Putamen (tissue), 1 donor: ENCODE data around the gene TK2.
A peak's percentile ranks its signal among the peaks of the same experiment; 100 is the strongest.
"Not testable (repeated sequence)": the region's sequence is repeated elsewhere in the genome, so short reads cannot be mapped to it uniquely, and the experiment has no call there.

ENCODE experiments used
- DNase-seq: peaks from one replicate; pipeline ENCODE4 v3.0.0-alpha.2; 2016; ENCODE audit warnings: low spot score

TK2 gene

GRCh38 chr16:66572356-66572755, 22.4 kb upstream of the TK2 start:
- DNase-seq, result no peak

DNA sequence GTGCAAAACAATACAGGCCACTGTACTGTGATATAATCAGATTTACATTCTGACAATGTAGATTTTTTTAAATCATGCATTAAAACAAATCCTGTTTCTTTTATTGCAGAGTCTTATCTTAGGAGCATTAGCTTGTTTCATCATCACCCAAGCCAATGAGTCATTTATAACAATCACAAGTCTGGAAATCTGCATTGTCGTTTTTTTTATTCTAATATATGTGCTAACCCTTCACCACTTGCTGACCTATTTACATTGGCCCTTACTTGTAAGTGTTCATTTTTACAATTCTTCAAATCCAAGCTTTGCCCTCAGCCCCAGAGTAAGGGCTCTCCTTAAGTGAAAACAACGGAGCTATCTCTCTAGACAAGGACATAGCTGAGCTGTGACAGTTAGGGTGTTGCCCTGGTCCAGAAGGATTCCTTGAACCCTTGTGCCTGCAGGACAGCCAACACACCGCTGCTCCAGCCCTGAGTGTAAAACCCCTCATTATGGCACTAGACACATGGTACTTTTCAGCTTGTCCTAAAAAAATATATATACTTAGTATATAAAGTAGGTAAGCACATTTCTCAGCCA, 20.0 kb upstream of the TK2 start:
- DNase-seq, result no peak

GRCh38 chr16:66569131-66569530, 19.2 kb upstream of the TK2 start:
- no peak for DNase-seq

DNA sequence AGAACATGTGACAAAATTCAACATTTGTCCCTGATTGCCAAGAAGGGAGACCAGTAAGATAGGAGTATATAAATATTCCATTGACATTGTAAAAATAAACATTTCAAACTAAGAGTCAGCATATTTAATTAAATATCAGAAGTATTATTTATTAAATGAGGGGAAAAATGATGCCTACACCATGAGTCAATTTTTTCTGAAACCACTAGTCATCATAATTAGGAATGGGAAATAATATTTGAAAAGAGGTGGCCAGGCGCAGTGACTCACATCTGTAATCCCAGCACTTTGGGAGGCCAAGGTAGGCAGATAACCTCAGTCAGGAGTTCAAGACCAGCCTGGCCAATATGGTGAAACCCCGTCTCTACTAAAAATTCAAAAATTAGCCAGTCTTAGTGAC, 18.4 kb upstream of the TK2 start:
- no peak for DNase-seq

DNA sequence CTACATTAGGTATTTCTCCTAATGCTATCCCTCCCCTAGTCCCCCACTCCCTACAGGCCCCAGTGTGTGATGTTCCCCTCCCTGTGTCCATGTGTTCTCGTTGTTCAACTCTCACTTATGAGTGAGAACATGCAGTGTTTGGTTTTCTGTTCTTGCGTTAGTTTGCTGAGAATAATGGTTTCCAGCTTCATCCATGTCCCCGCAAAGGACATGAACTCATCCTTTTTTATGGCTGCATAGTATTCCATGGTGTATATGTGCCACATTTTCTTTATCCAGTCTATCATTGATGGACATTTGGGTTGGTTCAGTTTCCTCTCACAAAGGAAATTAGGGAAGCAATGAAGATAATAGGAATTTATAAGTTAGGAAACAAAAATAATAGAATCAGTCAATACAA, 17.3 kb upstream of the TK2 start:
- DNase-seq, result not testable (repeated sequence)

DNA sequence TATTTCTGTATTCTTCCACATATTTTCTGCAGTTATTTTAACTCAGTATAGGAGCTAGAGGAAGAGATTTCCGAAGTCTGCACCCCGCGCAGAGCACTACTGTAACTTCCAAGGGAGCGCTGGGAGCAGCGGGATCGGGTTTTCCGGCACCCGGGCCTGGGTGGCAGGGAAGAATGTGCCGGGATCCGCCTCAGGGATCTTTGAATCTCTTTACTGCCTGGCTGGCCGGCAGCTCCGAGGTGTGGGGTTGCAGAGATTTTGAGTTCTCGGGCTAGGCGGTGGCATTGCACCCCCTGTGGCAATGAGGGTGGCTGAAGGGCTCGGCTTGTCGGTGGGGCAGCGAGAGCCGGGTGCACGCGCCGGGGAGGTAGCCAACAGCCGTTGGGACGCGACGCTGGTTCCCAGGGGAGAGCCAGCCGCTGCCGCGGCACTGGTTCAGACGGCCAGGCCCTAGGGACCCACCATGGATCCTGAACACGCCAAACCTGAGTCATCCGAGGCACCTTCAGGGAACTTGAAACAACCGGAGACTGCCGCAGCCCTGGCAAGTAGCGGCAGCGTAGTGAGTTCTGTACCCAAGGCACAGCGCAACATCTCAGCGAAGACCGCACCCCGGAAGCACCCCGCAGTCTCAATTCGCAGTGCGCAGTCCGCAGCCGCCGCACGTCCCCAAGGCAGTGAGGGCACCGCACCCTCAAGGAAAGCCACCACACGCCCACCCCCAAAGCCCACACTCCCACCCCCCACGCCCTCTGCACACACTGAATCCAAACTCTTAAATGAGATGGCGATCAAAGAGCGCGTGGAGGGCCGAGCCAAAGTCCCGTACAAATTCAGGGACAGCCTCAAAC, 16.4 kb upstream of the TK2 start, which contains the start of gene CMTM1:
Gene CMTM1 (plus strand): TSS at position 389 of the 851 bp plus-strand sequence. CDS start 75 bp downstream, at position 464.
- DNase-seq, result no peak

- DNase-seq, result no peak
Measured at GRCh38 chr16:66563574-66564334, 13.8 kb upstream of the TK2 start.

DNA sequence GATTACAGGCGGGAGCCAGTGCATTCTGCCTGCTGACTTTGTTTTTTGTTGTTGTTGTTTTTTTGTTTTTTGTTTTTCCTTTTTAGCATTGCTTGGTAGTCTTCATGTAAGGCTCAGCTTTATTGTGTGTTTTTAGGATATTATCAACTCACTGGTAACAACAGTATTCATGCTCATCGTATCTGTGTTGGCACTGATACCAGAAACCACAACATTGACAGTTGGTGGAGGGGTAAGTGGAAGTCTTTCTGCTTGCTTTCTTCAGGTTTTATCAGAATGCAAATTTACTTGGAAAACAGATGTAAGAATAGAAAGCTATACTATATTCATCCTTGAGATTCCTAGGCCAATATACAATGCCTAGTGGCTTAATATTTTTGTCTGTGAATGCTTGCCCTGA, 13.1 kb upstream of the TK2 start:
- no peak for DNase-seq

DNA sequence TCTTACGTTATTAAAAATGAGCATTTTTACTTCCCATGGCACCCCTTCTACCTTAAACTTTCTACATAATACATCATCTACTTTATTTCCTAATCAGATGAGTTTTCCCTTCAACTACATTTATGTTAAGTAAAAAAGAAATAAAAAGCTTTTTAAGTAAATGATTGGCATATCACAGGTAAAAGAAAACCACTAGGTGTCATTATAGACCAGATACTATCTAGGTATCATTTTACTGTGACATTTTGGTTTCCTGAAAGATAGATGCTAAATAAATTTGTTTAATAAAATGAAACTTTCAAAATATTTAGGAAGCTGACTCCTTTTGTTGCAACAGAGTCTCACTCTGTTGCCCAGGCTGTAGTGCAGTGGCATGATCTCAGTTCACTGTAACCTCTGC, 12.5 kb upstream of the TK2 start:
- no peak for DNase-seq

- DNase-seq, result no peak
Measured at GRCh38 chr16:66561381-66562080, 11.6 kb upstream of the TK2 start.

DNA sequence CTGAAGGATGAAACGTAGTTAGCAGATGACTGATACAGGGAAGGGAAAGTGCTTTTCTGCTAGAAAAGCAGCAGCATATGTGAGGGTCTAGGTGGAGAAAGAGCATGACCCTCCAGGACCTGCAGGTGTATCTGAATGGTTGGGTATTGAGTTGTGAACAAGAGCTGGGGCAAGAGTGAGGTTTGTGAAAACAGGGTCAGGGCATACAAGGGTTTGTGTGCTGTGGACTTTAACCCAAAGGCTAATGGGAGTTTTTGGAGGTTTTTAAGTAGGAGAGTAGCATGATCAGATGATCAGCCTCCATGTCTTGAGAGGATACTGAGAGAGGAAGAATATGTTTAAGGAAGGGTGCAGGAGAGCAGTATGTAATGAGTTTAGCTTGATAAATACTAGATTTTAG, 10.2 kb upstream of the TK2 start:
- no peak for DNase-seq

- no peak for DNase-seq
Measured at GRCh38 chr16:66554495-66554894, 4.6 kb upstream of the TK2 start.

GRCh38 chr16:66554021-66554420, 4.1 kb upstream of the TK2 start:
- DNase-seq, result no peak

- DNase-seq, result no peak
Measured at GRCh38 chr16:66553223-66553622, 3.3 kb upstream of the TK2 start.

GRCh38 chr16:66552286-66553177, 2.6 kb upstream of the TK2 start, which contains the start of gene CKLF:
Gene CKLF (plus strand): TSS chr16:66552576. CDS start chr16:66552716, 140 bp downstream.
- DNase-seq, result peak; percentile 91

DNA sequence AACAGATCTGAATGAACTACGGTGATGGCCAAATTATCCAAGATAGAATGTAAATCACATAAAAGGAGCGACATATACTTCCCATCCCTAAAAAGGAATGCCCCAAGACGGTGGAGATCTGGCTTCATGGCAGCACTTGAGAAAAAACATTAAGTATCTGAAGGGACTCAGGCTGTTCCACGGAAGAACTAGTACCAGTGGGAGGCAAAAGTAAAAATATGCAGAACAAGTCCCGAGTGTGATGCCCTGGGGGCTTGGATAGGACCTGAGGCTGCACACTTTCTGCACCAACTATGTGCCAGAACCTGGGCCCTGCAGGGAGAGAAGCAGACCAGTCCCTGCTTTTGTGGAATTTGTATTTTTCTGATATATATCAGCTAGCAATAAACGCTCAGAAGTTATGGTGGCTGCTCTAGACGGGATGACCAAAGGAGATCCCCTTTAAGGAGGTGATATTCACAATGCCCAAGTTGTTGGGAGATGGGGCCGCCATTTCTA, 1.9 kb upstream of the TK2 start:
- no peak for DNase-seq

DNA sequence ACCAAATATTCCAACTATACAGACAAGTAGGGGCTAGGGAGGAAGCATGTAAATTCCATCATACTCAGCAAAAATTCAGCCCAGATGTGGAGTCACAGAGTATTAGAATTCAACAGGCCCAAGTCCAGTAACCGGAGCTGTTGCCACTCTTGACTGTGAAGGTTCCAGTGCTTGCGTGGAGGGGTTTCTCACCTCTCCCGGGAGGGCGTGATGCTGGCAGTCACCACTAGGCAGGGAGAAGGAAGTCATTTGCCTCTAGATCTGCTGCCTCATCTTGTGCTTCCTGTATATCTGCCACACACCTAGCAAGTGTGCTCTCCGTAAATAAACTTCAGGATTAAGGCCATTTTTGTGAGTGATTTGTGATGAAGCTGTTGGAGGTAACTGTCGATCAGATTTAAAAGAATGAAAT, 1.4 kb upstream of the TK2 start:
- DNase-seq, result no peak

- no peak for DNase-seq
Measured at GRCh38 chr16:66548868-66549267, 1.1 kb downstream of the TK2 start.

- no peak for DNase-seq
Measured at GRCh38 chr16:66548068-66548467, 1.9 kb downstream of the TK2 start.

DNA sequence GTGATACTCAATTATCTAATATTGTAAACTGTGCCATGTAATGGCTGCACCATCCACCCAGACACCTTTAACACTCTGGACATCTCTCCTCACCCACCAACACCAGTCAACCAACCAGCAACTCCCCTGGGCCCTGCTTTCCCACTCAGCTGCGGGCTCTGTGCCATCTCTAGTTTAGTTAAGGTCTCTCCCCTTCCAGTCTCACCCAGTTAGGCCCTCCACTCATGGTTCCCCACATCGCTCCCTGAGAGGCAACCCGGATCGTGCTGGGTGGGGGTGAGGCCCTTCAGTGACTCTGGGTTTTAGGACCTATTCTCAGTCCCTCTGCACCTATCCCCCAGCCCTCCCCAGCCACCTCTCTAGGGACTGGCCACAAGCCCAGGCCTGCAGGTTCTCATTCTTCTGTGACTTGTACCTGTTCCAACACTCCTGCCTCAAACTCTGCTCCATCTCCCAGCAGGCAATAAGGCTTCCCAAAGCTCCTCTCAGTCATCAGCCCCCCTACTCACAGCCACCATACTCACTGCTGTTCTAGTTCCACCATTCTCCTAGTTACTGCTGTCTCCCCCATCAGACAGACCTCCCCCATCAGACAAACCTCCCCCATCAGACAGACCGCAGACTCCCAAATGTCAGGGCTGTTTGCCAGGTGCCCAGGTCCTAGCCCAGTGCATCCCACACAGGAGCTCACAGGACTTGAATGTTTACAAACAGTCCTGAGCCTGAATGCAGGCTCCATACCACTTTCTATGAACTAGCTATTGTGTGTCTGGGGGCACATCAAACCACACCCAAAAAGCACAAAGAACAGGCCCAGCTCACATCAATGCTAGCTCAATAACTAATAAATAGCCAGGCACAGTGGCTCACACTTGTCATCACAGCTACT, 2.6 kb downstream of the TK2 start:
- DNase-seq, result no peak
